PC-3 (cell line): ENCODE measurements around the gene SLC25A39. TPM values are rescaled to one million over a fixed set of nuclear protein-coding genes. Genes with fewer than 3 reads are reported as not detected.
A peak's percentile ranks its signal among the peaks of the same experiment; 100 is the strongest.

Experiments used
- ATAC-seq: fragments of 200-7000 bp; cut with Tn5 transposase; 2 replicates; pipeline ENCODE4 v1.9.1; 2020; ENCODE audit warnings: mild to moderate bottlenecking, moderate library complexity
- BruUV-seq: library from RNA; stranded (reverse); fragments of 400-500 nt; replicated peaks from 2 replicates; lab custom pipeline; 2021; lab: Mats Ljungman, UMichigan
- CTCF ChIA-PET: fragments of 300-600 bp; sonication (Branson Sonifier 250); formaldehyde crosslinking; loops from one replicate; lab custom pipeline; 2022; ENCODE audit warnings: antibody characterized with exemption; lab: Charles Lee
- POLR2A ChIA-PET: fragments of 300-600 bp; sonication (Branson Sonifier 250); formaldehyde crosslinking; loops from one replicate; lab custom pipeline; 2022; ENCODE audit warnings: antibody characterized with exemption; ENCODE audit not compliant: unreplicated experiment; lab: Charles Lee
- DNase-seq: peaks from one replicate; pipeline ENCODE4 v3.0.0-alpha.2; 2015
- H2AFZ ChIP-seq: fragments of 300-600 bp; sonication (generic); 2 replicates; pipeline ENCODE4 v1.6.0; 2016; ENCODE audit warnings: antibody characterized with exemption, low read length
- H3F3A ChIP-seq: fragments of 300-600 bp; sonication (generic); one replicate; pipeline ENCODE4 v1.6.0; 2017; ENCODE audit warnings: antibody characterized with exemption, low read length, control low read depth, mild to moderate bottlenecking; ENCODE audit not compliant: unreplicated experiment
- H3K27ac ChIP-seq: fragments of 300-600 bp; sonication (generic); 2 replicates; pipeline ENCODE4 v1.5.1; 2016; ENCODE audit warnings: mild to moderate bottlenecking, low read length
- H3K27me3 ChIP-seq: fragments of 300-600 bp; sonication (generic); 2 replicates; pipeline ENCODE4 v1.6.1; 2016; ENCODE audit warnings: low read length, mixed read lengths
- H3K36me3 ChIP-seq: fragments of 300-600 bp; sonication (generic); 2 replicates; pipeline ENCODE4 v1.6.1; 2016; ENCODE audit warnings: low read depth, mixed run types, low read length, mixed read lengths
- H3K4me1 ChIP-seq: fragments of 300-600 bp; sonication (generic); 2 replicates; pipeline ENCODE4 v1.5.1; 2016; ENCODE audit warnings: low read length; ENCODE audit not compliant: insufficient read depth
- H3K4me2 ChIP-seq: fragments of 300-600 bp; sonication (generic); 2 replicates; pipeline ENCODE4 v1.6.0; 2016; ENCODE audit warnings: low read length
- H3K4me3 ChIP-seq: fragments of 300-600 bp; sonication (generic); 2 replicates; pipeline ENCODE4 v1.5.1; 2016; ENCODE audit warnings: mild to moderate bottlenecking, low read length, mixed read lengths
- H3K79me2 ChIP-seq: fragments of 300-600 bp; sonication (generic); 2 replicates; pipeline ENCODE4 v1.6.1; 2017; ENCODE audit warnings: low read length, mixed read lengths
- H3K9ac ChIP-seq: fragments of 300-600 bp; sonication (generic); 2 replicates; pipeline ENCODE4 v1.6.0; 2016; ENCODE audit warnings: mild to moderate bottlenecking, low read length
- H3K9me2 ChIP-seq: fragments of 300-600 bp; sonication (generic); replicated peaks from 2 replicates; pipeline ENCODE4 v1.6.1; 2016; ENCODE audit warnings: mixed run types, low read length, mixed read lengths
- H3K9me3 ChIP-seq: fragments of 300-600 bp; sonication (generic); 2 replicates; pipeline ENCODE4 v1.6.1; 2016; ENCODE audit warnings: low read length, mixed read lengths
- H4K20me1 ChIP-seq: fragments of 300-600 bp; sonication (generic); 2 replicates; pipeline ENCODE4 v1.6.1; 2016; ENCODE audit warnings: low read length, mixed read lengths
- EZH2 ChIP-seq: fragments of 300-600 bp; sonication (generic); IDR thresholded peaks from one replicate; pipeline ENCODE4 v1.6.1; 2017; ENCODE audit warnings: antibody characterized with exemption, mild to moderate bottlenecking, low read length; ENCODE audit not compliant: unreplicated experiment
- EZH2phosphoT487 ChIP-seq: fragments of 300-600 bp; sonication (generic); IDR thresholded peaks from 2 replicates; pipeline ENCODE4 v1.6.1; 2018; ENCODE audit warnings: mild to moderate bottlenecking, antibody characterized with exemption, low read length, borderline replicate concordance
- intact Hi-C: fragments of 100-400 bp; cut with micrococcal nuclease; formaldehyde crosslinking; loops from 2 replicates; pipeline ENCODE4 v1.9.0; 2023
- total RNA-seq: library from RNA; depleted of rRNA; stranded (reverse); fragments of >200 nt; gene quantifications from 2 replicates; pipeline ENCODE4 v1.2.3, GENCODE V29; 2014
- TF ChIP-seq, protein P1 (sequence below): fragments of 300-600 bp; sonication (generic); conservative IDR thresholded peaks from 2 replicates; pipeline ENCODE4 v1.5.1; 2017; ENCODE audit warnings: antibody characterized with exemption, low read depth, mild to moderate bottlenecking, low read length

SLC25A39 gene
- total RNA-seq, 1 experiment from 2014 or later = 726 TPM

GRCh38 chr17:44338702-44339101, 14.1 kb upstream of the SLC25A39 start:
- H3K27ac ChIP-seq = no peak overlapping the region

DNA sequence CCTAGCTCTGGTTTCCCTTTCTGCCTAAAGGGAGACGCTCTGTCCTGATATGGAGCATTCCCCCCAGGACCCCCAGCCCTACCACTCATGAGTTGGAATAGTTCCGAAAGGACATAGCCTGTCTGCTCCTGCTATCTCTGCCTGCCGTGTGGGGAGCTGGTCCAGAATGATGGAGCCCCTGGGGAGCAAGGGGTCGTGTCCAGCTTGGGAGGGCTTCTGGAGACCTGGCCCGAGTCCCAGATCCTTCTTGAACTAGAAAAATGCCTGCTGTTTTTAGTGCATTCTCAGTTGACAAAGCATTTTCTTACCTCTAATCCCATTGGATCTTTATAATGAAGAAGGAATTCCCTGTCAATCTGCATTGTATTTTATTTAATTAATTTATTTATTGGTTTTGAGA, 11.3 kb upstream of the SLC25A39 start:
- Histone ChIP-seq H3K4me1 (peaks cover 7% of the 10 kb centered on the region), H4K20me1 (no peaks in the 10 kb centered on the region), H3K9me3 (no peaks in the 10 kb centered on the region), H3K27me3 (no peaks in the 10 kb centered on the region), H3K36me3 (no peaks in the 10 kb centered on the region), H3F3A (no peaks in the 10 kb centered on the region), H3K79me2 (no peaks in the 10 kb centered on the region), H2AFZ (no peak overlapping the region), H3K4me2 (no peak overlapping the region), H3K4me3 (no peak overlapping the region), H3K9ac (no peak overlapping the region), H3K9me2 (no peaks in the 10 kb centered on the region), H3K27ac (no peak overlapping the region)
- no peak for ATAC-seq
- no peak for TF ChIP-seq EZH2phosphoT487
- no TSS peak for BruUV-seq
- intact Hi-C loops = no loop called here
- DNase-seq = no peak
- POLR2A ChIA-PET = no interaction called here
- CTCF ChIA-PET = no interaction called here

More at GRCh38 chr17:44338702-44339101, 14.1 kb upstream of the SLC25A39 start:
- Histone ChIP-seq H3K27me3 (no peaks in the 10 kb centered on the region), H3K9ac (no peak overlapping the region), H3F3A (no peaks in the 10 kb centered on the region), H3K9me3 (no peaks in the 10 kb centered on the region), H4K20me1 (no peaks in the 10 kb centered on the region), H3K36me3 (no peaks in the 10 kb centered on the region), H3K4me1 (peaks cover 7% of the 10 kb centered on the region), H3K4me3 (no peak overlapping the region), H3K9me2 (no peaks in the 10 kb centered on the region), H2AFZ (peak overlapping the region; percentile 62; the same call in 1 of the 2 replicates), H3K4me2 (no peak overlapping the region), H3K79me2 (no peaks in the 10 kb centered on the region)
- ATAC-seq (peak; percentile 92), DNase-seq (peak; percentile 62)
- CTCF ChIA-PET = no interaction called here
- intact Hi-C loops = no loop called here
- POLR2A ChIA-PET = no interaction called here
- no peak for TF ChIP-seq EZH2
- TF ChIP-seq, protein P1, sequence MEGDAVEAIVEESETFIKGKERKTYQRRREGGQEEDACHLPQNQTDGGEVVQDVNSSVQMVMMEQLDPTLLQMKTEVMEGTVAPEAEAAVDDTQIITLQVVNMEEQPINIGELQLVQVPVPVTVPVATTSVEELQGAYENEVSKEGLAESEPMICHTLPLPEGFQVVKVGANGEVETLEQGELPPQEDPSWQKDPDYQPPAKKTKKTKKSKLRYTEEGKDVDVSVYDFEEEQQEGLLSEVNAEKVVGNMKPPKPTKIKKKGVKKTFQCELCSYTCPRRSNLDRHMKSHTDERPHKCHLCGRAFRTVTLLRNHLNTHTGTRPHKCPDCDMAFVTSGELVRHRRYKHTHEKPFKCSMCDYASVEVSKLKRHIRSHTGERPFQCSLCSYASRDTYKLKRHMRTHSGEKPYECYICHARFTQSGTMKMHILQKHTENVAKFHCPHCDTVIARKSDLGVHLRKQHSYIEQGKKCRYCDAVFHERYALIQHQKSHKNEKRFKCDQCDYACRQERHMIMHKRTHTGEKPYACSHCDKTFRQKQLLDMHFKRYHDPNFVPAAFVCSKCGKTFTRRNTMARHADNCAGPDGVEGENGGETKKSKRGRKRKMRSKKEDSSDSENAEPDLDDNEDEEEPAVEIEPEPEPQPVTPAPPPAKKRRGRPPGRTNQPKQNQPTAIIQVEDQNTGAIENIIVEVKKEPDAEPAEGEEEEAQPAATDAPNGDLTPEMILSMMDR = no peak
- TF ChIP-seq EZH2phosphoT487 = no peak
- no TSS peak for BruUV-seq

DNA sequence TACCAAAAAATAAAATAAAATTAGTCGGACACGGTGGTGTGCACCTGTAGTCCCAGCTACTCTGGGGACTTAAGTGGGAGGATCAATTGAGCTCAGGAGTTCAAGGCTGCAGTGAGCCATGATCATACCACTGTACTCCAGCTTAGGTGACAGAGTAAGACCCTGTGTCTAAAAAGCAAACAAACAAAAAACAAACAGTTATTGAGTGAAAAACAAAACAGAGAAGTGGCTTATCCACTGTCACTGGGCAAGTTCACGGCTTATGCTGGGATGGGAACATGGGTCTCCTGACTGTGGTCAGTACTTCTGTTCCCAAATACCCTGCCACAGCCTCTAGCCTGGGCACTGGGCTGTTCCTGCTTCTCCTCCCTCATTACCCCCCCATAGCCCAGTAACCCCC, 10.9 kb upstream of the SLC25A39 start:
- no peak overlapping the region for H3K27ac ChIP-seq
- TF ChIP-seq EZH2phosphoT487 (no peak), EZH2 (no peak)
- BruUV-seq = no TSS peak
- H3K27me3 ChIP-seq = no peaks in the 10 kb centered on the region
- no peak overlapping the region for H3K4me2 ChIP-seq
- no peak for DNase-seq
- no peaks in the 10 kb centered on the region for H3K79me2 ChIP-seq
- H3F3A ChIP-seq = no peaks in the 10 kb centered on the region
- no peaks in the 10 kb centered on the region for H3K9me3 ChIP-seq
- no peak overlapping the region for H3K9ac ChIP-seq
- H3K36me3 ChIP-seq = no peaks in the 10 kb centered on the region
- ChIA-PET POLR2A (no interaction called here), CTCF (no interaction called here)
- no peak overlapping the region for H2AFZ ChIP-seq
- peaks cover 7% of the 10 kb centered on the region for H3K4me1 ChIP-seq
- intact Hi-C loops = no loop called here
- H3K9me2 ChIP-seq = no peaks in the 10 kb centered on the region
- H4K20me1 ChIP-seq = no peaks in the 10 kb centered on the region
- H3K4me3 ChIP-seq = no peak overlapping the region
- no peak for ATAC-seq

DNA sequence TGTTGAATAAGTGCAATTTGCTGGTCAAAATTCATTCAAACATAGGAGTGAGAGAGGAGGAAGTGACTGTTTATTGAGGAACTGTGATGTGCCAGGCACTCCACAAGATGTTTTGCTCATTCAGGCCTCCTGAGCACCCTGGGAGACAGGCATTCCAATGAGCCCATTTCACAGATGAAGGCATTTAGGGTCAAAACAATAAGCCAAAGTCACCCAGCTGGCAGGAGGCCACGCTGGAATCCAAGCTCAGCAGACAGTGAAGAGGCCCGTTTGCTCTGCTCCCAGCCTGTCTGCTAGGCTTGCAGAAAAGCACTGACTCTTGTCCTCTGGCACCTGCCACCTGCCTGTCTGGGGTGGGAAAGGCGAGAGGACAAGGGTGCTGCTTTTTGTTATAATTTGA, 10.1 kb upstream of the SLC25A39 start:
- no peaks in the 10 kb centered on the region for H4K20me1 ChIP-seq
- H3K27ac ChIP-seq = no peak overlapping the region
- no peaks in the 10 kb centered on the region for H3K36me3 ChIP-seq
- no peaks in the 10 kb centered on the region for H3K79me2 ChIP-seq
- no peaks in the 10 kb centered on the region for H3F3A ChIP-seq
- intact Hi-C loops = no loop called here
- H3K4me3 ChIP-seq = no peak overlapping the region
- H3K27me3 ChIP-seq = no peaks in the 10 kb centered on the region
- no peak overlapping the region for H3K4me2 ChIP-seq
- no TSS peak for BruUV-seq
- ATAC-seq (no peak), DNase-seq (no peak)
- no peaks in the 10 kb centered on the region for H3K9me2 ChIP-seq
- ChIA-PET POLR2A (no interaction called here), CTCF (no interaction called here)
- no peaks in the 10 kb centered on the region for H3K9me3 ChIP-seq
- H3K9ac ChIP-seq = no peak overlapping the region
- H2AFZ ChIP-seq = no peak overlapping the region
- H3K4me1 ChIP-seq = peaks cover 7% of the 10 kb centered on the region
- no peak for TF ChIP-seq EZH2phosphoT487
- TF ChIP-seq EZH2 = no peak
- TF ChIP-seq, protein P1 = no peak
